Measurements from ENCODE around the gene SPAG17.

SPAG17 gene

GRCh38 chr1:118118873-118119463 is 66.1 kb downstream of the SPAG17 start:
- DNase-seq (ENCODE audit: low spot score), result no peak

- DNase-seq (ENCODE audit: low spot score), result no peak
Measured at GRCh38 chr1:118118469-118118868, 66.6 kb downstream of the SPAG17 start.

GRCh38 chr1:118117521-118117920 is 67.5 kb downstream of the SPAG17 start:
- no peak for DNase-seq (ENCODE audit: low spot score)

GRCh38 chr1:118116909-118117308 is 68.1 kb downstream of the SPAG17 start:
- no peak for DNase-seq (ENCODE audit: low spot score)

- DNase-seq (ENCODE audit: low spot score), result no peak
Measured at GRCh38 chr1:118116401-118116800, 68.6 kb downstream of the SPAG17 start.

- DNase-seq (ENCODE audit: low spot score), result no peak
Measured at GRCh38 chr1:118115567-118116295, 69.3 kb downstream of the SPAG17 start.

- DNase-seq (ENCODE audit: low spot score), result no peak
Measured at GRCh38 chr1:118113261-118113660, 71.8 kb downstream of the SPAG17 start.

GRCh38 chr1:118110580-118110979 is 74.4 kb downstream of the SPAG17 start:
- DNase-seq (ENCODE audit: low spot score), result no peak

- no peak for DNase-seq (ENCODE audit: low spot score)
Measured at GRCh38 chr1:118104951-118105350, 80.1 kb downstream of the SPAG17 start.

- DNase-seq (ENCODE audit: low spot score), result no peak
Measured at GRCh38 chr1:118102445-118102844, 82.6 kb downstream of the SPAG17 start.

GRCh38 chr1:118101999-118102398 is 83.0 kb downstream of the SPAG17 start:
- DNase-seq (ENCODE audit: low spot score), result no peak

GRCh38 chr1:118101515-118101844 is 83.5 kb downstream of the SPAG17 start:
- DNase-seq (ENCODE audit: low spot score), result no peak

- DNase-seq (ENCODE audit: low spot score), result peak; percentile 40
Measured at GRCh38 chr1:118100686-118101514, 84.1 kb downstream of the SPAG17 start.

GRCh38 chr1:118099686-118100085 is 85.3 kb downstream of the SPAG17 start:
- no peak for DNase-seq (ENCODE audit: low spot score)

GRCh38 chr1:118097622-118098348 is 87.2 kb downstream of the SPAG17 start:
- DNase-seq (ENCODE audit: low spot score), result no peak

- DNase-seq (ENCODE audit: low spot score), result no peak
Measured at GRCh38 chr1:118093017-118093416, 92.0 kb downstream of the SPAG17 start.

GRCh38 chr1:118090130-118090529 is 94.9 kb downstream of the SPAG17 start:
- no peak for DNase-seq (ENCODE audit: low spot score)

- DNase-seq (ENCODE audit: low spot score), result no peak
Measured at GRCh38 chr1:118085365-118085764, 99.7 kb downstream of the SPAG17 start.

GRCh38 chr1:118084400-118084799 is 100.6 kb downstream of the SPAG17 start:
- DNase-seq (ENCODE audit: low spot score), result no peak

- no peak for DNase-seq (ENCODE audit: low spot score)
Measured at GRCh38 chr1:118082984-118083383, 102.0 kb downstream of the SPAG17 start.

- no peak for DNase-seq (ENCODE audit: low spot score)
Measured at GRCh38 chr1:118081387-118081786, 103.6 kb downstream of the SPAG17 start.

- no peak for DNase-seq (ENCODE audit: low spot score)
Measured at GRCh38 chr1:118077331-118078045, 107.5 kb downstream of the SPAG17 start.
